Hepatocyte (in vitro differentiated cells): Measurements from ENCODE around the gene PRTG. TPM values are rescaled to one million over a fixed set of nuclear protein-coding genes. Genes with fewer than 3 reads are reported as not detected.

Source experiments
- DNase-seq: peaks from one replicate; pipeline ENCODE4 v3.0.0-alpha.2; 2016; ENCODE audit warnings: low spot score
- H2AFZ ChIP-seq: fragments of 200-600 bp; sonication (generic); 2 replicates; pipeline ENCODE4 v1.6.0; 2016; ENCODE audit warnings: antibody characterized with exemption, mild to moderate bottlenecking
- H3K27ac ChIP-seq: fragments of 200-600 bp; sonication (generic); 2 replicates; pipeline ENCODE4 v1.5.1; 2016; ENCODE audit warnings: mild to moderate bottlenecking
- H3K27me3 ChIP-seq: fragments of 200-600 bp; sonication (generic); 2 replicates; pipeline ENCODE4 v1.6.1; 2016
- H3K36me3 ChIP-seq: fragments of 200-600 bp; sonication (generic); replicated peaks from 2 replicates; pipeline ENCODE4 v1.5.1; 2016; ENCODE audit warnings: low read depth; ENCODE audit not compliant: insufficient read depth
- H3K4me1 ChIP-seq: fragments of 200-600 bp; sonication (generic); 2 replicates; pipeline ENCODE4 v1.5.1; 2016; ENCODE audit warnings: mild to moderate bottlenecking, moderate library complexity; ENCODE audit not compliant: insufficient read depth
- H3K4me2 ChIP-seq: fragments of 200-600 bp; sonication (generic); 2 replicates; pipeline ENCODE4 v1.6.0; 2016
- H3K4me3 ChIP-seq: fragments of 200-600 bp; sonication (generic); 2 replicates; pipeline ENCODE4 v1.5.1; 2016; ENCODE audit warnings: mild to moderate bottlenecking
- H3K79me2 ChIP-seq: fragments of 200-600 bp; sonication (generic); 2 replicates; pipeline ENCODE4 v1.6.0; 2017; ENCODE audit warnings: mild to moderate bottlenecking
- H3K9me2 ChIP-seq: fragments of 200-600 bp; sonication (generic); replicated peaks from 2 replicates; pipeline ENCODE4 v1.6.0; 2017; ENCODE audit warnings: mild to moderate bottlenecking; ENCODE audit not compliant: insufficient read depth
- H3K9me3 ChIP-seq: fragments of 200-600 bp; sonication (generic); 2 replicates; pipeline ENCODE4 v1.5.1; 2016; ENCODE audit warnings: low read depth, mild to moderate bottlenecking
- H4K20me1 ChIP-seq: fragments of 200-600 bp; sonication (generic); 2 replicates; pipeline ENCODE4 v1.6.0; 2016; ENCODE audit warnings: mild to moderate bottlenecking; ENCODE audit not compliant: insufficient read depth, poor library complexity, severe bottlenecking
- EZH2 ChIP-seq: fragments of 200-600 bp; sonication (generic); IDR thresholded peaks from 2 replicates; pipeline ENCODE4 v1.6.1; 2016; ENCODE audit warnings: antibody characterized with exemption, mild to moderate bottlenecking, borderline replicate concordance
- EZH2phosphoT487 ChIP-seq: fragments of 200-600 bp; sonication (generic); IDR thresholded peaks from one replicate; pipeline ENCODE4 v1.6.1; 2018; ENCODE audit warnings: antibody characterized with exemption, mild to moderate bottlenecking, low read depth, moderate library complexity; ENCODE audit not compliant: unreplicated experiment, severe bottlenecking
- WGBS: methylation state at CpG from one replicate; pipeline ENCODE4 v1.1.6; 2016; ENCODE audit warnings: low lambda C conversion rate; ENCODE audit errors: missing lambda C conversion rate; 5-methylcytosine and 5-hydroxymethylcytosine counted together
- polyA plus RNA-seq: library from polyadenylated mRNA; unstranded; fragments of >200 nt; fragmentation: Nextera tagmentation; extraction: Ambion mirVana; gene quantifications from 2 replicates; pipeline ENCODE4 v1.2.1, GENCODE V29; 2016
- total RNA-seq: library from RNA; depleted of rRNA; stranded (reverse); fragments of >200 nt; gene quantifications from 2 replicates; pipeline ENCODE4 v1.2.3, GENCODE V29; 2014
- TF ChIP-seq, protein P1 (sequence below): fragments of 200-600 bp; sonication (generic); IDR thresholded peaks from 2 replicates; pipeline ENCODE4 v1.5.1; 2016; ENCODE audit warnings: antibody characterized with exemption, mild to moderate bottlenecking; ENCODE audit not compliant: poor library complexity

PRTG gene
- total and polyA plus RNA-seq, 2 experiments from 2014 or later: 6.6 to 19.0 TPM

DNA sequence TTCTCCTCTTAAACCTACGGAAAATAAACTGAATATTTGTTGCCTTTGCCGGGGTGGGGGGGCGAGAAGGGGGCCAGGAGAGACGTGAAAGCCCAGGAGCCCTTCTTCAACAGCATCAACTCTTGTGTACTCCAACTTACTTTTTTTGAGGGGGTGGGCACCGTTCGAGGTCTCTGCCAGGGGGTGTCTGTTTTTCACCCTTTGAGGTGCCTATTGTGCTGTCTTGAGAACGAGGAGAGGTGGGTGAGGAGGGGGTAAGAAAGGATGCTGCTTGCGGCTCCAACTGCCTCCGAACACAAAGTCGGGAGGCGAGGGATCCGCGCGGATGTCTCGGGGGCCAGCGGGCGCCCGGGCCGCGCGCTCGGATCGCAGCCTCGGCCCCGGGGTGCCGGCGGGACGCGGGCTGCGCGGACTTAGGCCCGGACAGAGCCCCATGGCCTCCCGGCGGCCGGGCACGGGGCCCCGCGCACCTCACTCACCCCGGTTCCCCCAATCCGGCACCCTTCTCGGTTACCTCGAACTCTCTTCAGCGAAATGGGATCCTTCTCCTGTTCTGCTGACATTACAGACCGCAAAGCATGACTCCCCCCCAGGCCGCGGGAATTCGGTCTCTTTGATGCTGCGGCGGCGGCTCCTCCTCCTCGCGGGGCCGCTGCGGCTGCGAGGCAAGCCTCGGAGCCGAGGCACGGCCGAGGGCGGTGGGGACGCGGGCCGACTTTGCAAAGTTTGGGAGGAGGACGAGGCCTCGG, 155.5 kb downstream of the PRTG start:
- no peaks in the 10 kb centered on the region for H3K4me1 ChIP-seq
- WGBS: 4% methylated on average over 61 of the region's 65 CpGs
- peak overlapping the region; percentile 87 for H3K4me2 ChIP-seq
- peak; percentile 63 for DNase-seq
- peaks cover 3% of the 10 kb centered on the region for H4K20me1 ChIP-seq
- H3K27me3 ChIP-seq: peaks cover 4% of the 10 kb centered on the region
- H3K9me3 ChIP-seq: no peaks in the 10 kb centered on the region
- TF ChIP-seq EZH2phosphoT487: no peak
- TF ChIP-seq, protein P1, sequence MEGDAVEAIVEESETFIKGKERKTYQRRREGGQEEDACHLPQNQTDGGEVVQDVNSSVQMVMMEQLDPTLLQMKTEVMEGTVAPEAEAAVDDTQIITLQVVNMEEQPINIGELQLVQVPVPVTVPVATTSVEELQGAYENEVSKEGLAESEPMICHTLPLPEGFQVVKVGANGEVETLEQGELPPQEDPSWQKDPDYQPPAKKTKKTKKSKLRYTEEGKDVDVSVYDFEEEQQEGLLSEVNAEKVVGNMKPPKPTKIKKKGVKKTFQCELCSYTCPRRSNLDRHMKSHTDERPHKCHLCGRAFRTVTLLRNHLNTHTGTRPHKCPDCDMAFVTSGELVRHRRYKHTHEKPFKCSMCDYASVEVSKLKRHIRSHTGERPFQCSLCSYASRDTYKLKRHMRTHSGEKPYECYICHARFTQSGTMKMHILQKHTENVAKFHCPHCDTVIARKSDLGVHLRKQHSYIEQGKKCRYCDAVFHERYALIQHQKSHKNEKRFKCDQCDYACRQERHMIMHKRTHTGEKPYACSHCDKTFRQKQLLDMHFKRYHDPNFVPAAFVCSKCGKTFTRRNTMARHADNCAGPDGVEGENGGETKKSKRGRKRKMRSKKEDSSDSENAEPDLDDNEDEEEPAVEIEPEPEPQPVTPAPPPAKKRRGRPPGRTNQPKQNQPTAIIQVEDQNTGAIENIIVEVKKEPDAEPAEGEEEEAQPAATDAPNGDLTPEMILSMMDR: no peak
- TF ChIP-seq EZH2: no peak
- H3K27ac ChIP-seq: peak overlapping the region; percentile 91
- peaks cover 34% of the 10 kb centered on the region for H3K79me2 ChIP-seq
- H3K36me3 ChIP-seq: no peaks in the 10 kb centered on the region
- peak overlapping the region; percentile 90 for H2AFZ ChIP-seq
- H3K9me2 ChIP-seq: no peaks in the 10 kb centered on the region
- H3K4me3 ChIP-seq: peak overlapping the region; percentile 75

DNA sequence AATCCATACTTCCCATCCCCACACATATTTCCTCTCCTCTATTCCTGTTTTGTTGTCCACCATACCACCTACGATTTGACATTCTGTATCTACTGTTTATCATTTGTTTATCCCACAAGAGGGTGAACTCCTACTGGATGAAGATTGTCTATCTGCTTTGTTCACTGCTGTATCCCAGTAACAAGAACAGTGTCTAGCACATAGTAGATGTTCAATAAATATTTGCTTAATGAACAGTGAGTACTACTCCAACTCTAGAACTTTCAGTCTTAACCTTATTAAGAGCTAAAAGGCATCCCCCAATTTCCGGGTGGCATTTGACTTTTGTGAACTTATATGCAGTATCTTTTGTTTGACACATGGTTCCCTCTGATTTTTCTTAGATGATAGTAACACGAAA, 156.1 kb downstream of the PRTG start:
- Histone ChIP-seq H3K4me3 (peak overlapping the region; percentile 75), H3K9me3 (no peaks in the 10 kb centered on the region), H3K9me2 (no peaks in the 10 kb centered on the region), H3K79me2 (peaks cover 34% of the 10 kb centered on the region), H4K20me1 (peaks cover 3% of the 10 kb centered on the region), H3K4me1 (no peaks in the 10 kb centered on the region), H3K27me3 (peaks cover 4% of the 10 kb centered on the region), H3K27ac (no peak overlapping the region), H3K4me2 (peak overlapping the region; percentile 87), H3K36me3 (no peaks in the 10 kb centered on the region), H2AFZ (peak overlapping the region; percentile 90)
- DNase-seq: no peak
- WGBS: 43% methylated on average over 3 of the region's 3 CpGs
- no peak for TF ChIP-seq EZH2
- TF ChIP-seq, protein P1: no peak
- TF ChIP-seq EZH2phosphoT487: no peak

DNA sequence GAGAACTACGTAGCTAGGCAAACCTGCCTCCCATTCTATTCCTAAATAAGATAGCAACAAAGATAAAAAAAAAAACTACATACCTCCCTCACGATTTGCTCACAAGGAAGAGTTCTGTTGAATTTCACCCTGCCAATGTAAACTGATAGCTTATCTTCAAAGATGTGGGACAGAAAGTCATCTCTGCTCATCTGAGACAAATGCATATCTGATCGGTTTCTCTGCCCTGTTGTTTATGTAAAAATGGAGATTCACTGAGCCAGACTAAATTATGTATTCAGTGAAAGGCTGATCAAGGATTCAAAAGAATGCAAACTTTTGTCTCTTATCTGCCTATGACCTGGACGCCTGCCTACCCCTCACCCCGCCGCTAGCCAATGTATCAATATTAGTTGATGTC, 166.0 kb downstream of the PRTG start:
- Histone ChIP-seq H3K27me3 (peaks cover 4% of the 10 kb centered on the region), H3K9me2 (no peaks in the 10 kb centered on the region), H3K79me2 (peaks cover 9% of the 10 kb centered on the region), H3K27ac (no peak overlapping the region), H2AFZ (no peak overlapping the region), H3K4me2 (no peak overlapping the region), H4K20me1 (peaks cover 3% of the 10 kb centered on the region), H3K9me3 (no peaks in the 10 kb centered on the region), H3K36me3 (no peaks in the 10 kb centered on the region), H3K4me3 (no peak overlapping the region), H3K4me1 (no peaks in the 10 kb centered on the region)
- 31% methylated on average over 6 of the region's 6 CpGs for WGBS
- DNase-seq: no peak
- TF ChIP-seq EZH2 (no peak), EZH2phosphoT487 (no peak)
- TF ChIP-seq, protein P1: no peak
